Karpas-422 (cell line): ENCODE data around the gene UBXN1. TPM values are rescaled to one million over a fixed set of nuclear protein-coding genes. Genes with fewer than 3 reads are reported as not detected.

Experiments used
- DNase-seq: peaks from one replicate; pipeline ENCODE4 v3.0.0-alpha.2; 2015
- H2AFZ ChIP-seq: fragments of 200-600 bp; sonication (generic); 2 replicates; pipeline ENCODE4 v1.6.1; 2014; ENCODE audit warnings: antibody characterized with exemption, low read length, mixed read lengths
- H3K27ac ChIP-seq: fragments of 200-600 bp; sonication (generic); 2 replicates; pipeline ENCODE4 v1.5.1; 2014; ENCODE audit warnings: mild to moderate bottlenecking, low read length, moderate library complexity
- H3K27me3 ChIP-seq: fragments of 200-600 bp; sonication (generic); 2 replicates; pipeline ENCODE4 v1.6.1; 2014; ENCODE audit warnings: low read length, mixed read lengths
- H3K36me3 ChIP-seq: fragments of 200-600 bp; sonication (generic); 2 replicates; pipeline ENCODE4 v1.6.1; 2014; ENCODE audit warnings: low read length, mixed read lengths; ENCODE audit not compliant: insufficient read depth
- H3K4me1 ChIP-seq: fragments of 200-600 bp; sonication (generic); 2 replicates; pipeline ENCODE4 v1.6.1; 2014; ENCODE audit warnings: mild to moderate bottlenecking, low read length, mixed read lengths
- H3K4me2 ChIP-seq: fragments of 200-600 bp; sonication (generic); 2 replicates; pipeline ENCODE4 v1.6.1; 2014; ENCODE audit warnings: low read length, low read depth, mild to moderate bottlenecking; ENCODE audit not compliant: poor library complexity, severe bottlenecking
- H3K4me3 ChIP-seq: fragments of 200-600 bp; sonication (generic); 2 replicates; pipeline ENCODE4 v1.5.1; 2014; ENCODE audit warnings: mild to moderate bottlenecking, antibody characterized with exemption, low read length, mixed read lengths
- H3K79me2 ChIP-seq: fragments of 200-600 bp; sonication (generic); 2 replicates; pipeline ENCODE4 v1.6.1; 2014; ENCODE audit warnings: mild to moderate bottlenecking, low read length, mixed read lengths
- H3K9ac ChIP-seq: fragments of 200-600 bp; sonication (generic); 2 replicates; pipeline ENCODE4 v1.6.0; 2014; ENCODE audit warnings: low read length
- H3K9me2 ChIP-seq: fragments of 200-600 bp; sonication (generic), shearing (Covaris generic); replicated peaks from 2 replicates; pipeline ENCODE4 v1.6.0; 2014; ENCODE audit warnings: mild to moderate bottlenecking, low read length, moderate library complexity; ENCODE audit not compliant: insufficient read depth
- H3K9me3 ChIP-seq: fragments of 300-700, 200-600 bp; sonication (generic); 2 replicates; pipeline ENCODE4 v1.6.1; 2014; ENCODE audit warnings: low read length, mixed read lengths
- H4K20me1 ChIP-seq: fragments of 200-600 bp; sonication (generic); 2 replicates; pipeline ENCODE4 v1.6.1; 2014; ENCODE audit warnings: mild to moderate bottlenecking, antibody characterized with exemption, low read length, low read depth; ENCODE audit not compliant: insufficient read depth
- total RNA-seq: library from RNA; depleted of rRNA; stranded (reverse); fragments of >200 nt; shearing (Covaris generic); gene quantifications from 2 replicates; pipeline ENCODE4 v1.2.3, GENCODE V29; 2014; ENCODE audit warnings: low replicate concordance

UBXN1 gene
- total RNA-seq, 1 experiment from 2014 or later, result 160 TPM

DNA sequence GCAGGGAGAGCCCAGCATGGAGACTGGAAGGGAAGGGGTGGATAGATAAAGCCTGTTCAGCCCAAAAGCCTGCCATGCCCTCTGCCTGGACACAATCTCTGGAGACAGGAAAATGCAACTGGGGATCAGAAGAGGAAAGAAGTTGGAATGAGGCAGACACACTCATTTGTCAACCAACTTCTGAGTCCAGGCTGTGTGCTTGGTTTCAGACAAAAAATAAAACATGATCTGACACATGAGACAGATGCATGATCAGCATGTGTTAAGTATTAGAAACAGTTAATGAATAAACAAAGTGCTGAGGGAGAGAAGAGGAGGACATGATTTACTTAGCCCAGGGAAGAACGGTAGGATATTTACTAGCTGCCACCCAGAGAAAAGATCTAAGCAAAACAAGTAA lies 9.6 kb upstream of the UBXN1 start:
- H3K9ac ChIP-seq, result no peak overlapping the region
- DNase-seq, result no peak
- H3K27me3 ChIP-seq, result no peaks in the 10 kb centered on the region
- no peak overlapping the region for H3K4me3 ChIP-seq
- no peak overlapping the region for H2AFZ ChIP-seq
- H3K27ac ChIP-seq, result no peak overlapping the region
- no peaks in the 10 kb centered on the region for H3K9me3 ChIP-seq
- H3K79me2 ChIP-seq, result no peaks in the 10 kb centered on the region
- no peaks in the 10 kb centered on the region for H3K9me2 ChIP-seq
- H3K36me3 ChIP-seq, result peaks cover 18% of the 10 kb centered on the region; the same call in 1 of the 2 replicates
- H3K4me2 ChIP-seq, result no peak overlapping the region
- H4K20me1 ChIP-seq, result no peaks in the 10 kb centered on the region
- H3K4me1 ChIP-seq, result no peaks in the 10 kb centered on the region

DNA sequence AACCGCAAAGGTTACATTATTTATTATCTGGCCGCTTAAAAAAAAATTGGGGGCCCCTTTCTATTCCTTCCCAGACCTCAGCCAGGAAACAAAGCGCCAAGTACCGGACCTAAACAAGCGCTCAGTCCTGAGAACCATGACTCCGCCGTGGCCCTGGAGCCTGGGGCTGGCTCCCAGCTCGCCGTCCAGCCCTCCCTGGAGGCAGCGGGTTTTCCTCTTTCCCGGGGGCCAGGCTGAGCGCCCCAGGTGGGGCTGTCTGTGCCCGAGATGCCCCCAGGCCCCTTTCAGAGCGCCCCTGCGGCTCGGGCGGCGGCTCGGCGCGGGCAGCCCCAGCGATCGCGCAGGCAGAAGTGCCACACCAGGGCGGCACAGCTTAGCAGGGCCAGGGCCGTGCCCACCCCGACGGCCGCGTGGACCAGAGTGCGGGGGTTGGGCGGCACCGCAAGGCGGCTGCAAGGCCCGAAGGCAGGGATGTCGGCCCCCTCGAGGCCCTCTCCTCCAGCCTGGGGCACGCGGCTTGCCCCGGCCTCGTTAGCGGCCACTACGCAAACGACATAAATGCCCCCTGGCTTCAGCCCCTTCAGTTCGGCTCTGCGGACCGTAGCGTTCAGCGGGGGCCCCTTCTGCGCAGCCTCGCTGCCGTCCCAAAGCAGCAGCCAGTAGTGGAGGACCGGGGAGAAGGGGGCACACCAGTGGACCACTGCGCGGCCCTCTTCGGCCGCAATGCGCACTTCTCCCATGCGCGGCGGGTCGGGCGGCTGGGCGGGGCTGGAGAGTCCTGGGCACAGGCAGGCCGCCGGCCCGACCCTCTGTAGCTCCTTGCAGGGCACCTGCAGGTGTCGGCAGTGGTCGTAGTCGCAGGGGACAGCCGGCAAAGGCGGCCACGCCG lies 8.9 kb upstream of the UBXN1 start:
- no peak overlapping the region for H3K9ac ChIP-seq
- no peak overlapping the region for H2AFZ ChIP-seq
- H3K79me2 ChIP-seq, result no peaks in the 10 kb centered on the region
- no peak overlapping the region for H3K4me3 ChIP-seq
- no peaks in the 10 kb centered on the region for H4K20me1 ChIP-seq
- no peak for DNase-seq
- no peaks in the 10 kb centered on the region for H3K9me3 ChIP-seq
- H3K27me3 ChIP-seq, result no peaks in the 10 kb centered on the region
- H3K36me3 ChIP-seq, result peaks cover 15% of the 10 kb centered on the region; the same call in 1 of the 2 replicates
- no peak overlapping the region for H3K27ac ChIP-seq
- H3K9me2 ChIP-seq, result no peaks in the 10 kb centered on the region
- no peak overlapping the region for H3K4me2 ChIP-seq
- no peaks in the 10 kb centered on the region for H3K4me1 ChIP-seq

DNA sequence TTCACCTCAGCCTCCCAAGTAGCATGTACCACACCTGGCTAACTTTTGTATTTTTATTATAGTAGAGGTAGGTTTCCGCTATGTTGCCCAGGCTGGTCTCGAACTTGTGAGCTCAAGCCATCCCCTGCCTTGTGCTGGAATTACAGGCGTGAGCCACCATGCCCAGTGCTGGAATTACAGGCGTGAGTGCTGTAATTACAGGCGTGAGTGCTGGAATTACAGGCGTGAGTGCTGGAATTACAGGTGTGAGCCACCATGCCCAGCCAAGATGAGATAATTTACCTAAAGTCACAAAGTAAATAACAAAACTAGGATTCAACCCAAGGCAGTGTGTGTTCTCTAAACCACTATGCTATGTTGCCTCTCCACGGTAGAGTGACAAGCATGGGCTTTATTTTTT lies 3.6 kb upstream of the UBXN1 start:
- Histone ChIP-seq H3K4me2 (no peak overlapping the region), H2AFZ (no peak overlapping the region), H3K27ac (no peak overlapping the region)

DNA sequence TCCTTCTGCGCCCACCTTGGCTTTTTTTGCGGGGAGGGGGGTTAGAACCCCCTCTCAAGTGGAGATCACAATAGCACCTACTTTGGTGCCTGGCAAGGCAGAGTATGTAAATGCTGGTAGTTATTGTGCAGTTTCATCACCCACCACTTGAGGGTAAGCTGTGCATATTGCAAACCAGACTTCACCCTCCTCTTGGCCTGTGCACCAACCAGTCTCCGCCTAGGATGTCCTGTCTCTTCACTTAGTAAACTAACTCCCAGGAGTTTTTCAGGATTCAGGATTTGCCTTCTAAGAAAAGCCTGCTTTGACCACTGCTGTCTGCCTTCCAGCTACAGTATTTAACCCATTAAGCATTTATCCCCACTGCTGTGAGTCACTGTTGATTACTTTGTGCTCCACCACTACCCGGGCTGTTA lies 2.0 kb upstream of the UBXN1 start:
- no peaks in the 10 kb centered on the region; the same call in 1 of the 2 replicates for H4K20me1 ChIP-seq
- H3K4me3 ChIP-seq, result peak overlapping the region; percentile 32; the same call in 1 of the 2 replicates
- H3K27me3 ChIP-seq, result no peaks in the 10 kb centered on the region
- peaks cover 5% of the 10 kb centered on the region; the same call in 1 of the 2 replicates for H3K36me3 ChIP-seq
- H3K9me2 ChIP-seq, result no peaks in the 10 kb centered on the region
- H3K4me1 ChIP-seq, result peaks cover 31% of the 10 kb centered on the region
- peak overlapping the region; percentile 70 for H3K27ac ChIP-seq
- H3K9ac ChIP-seq, result peak overlapping the region; percentile 58
- peaks cover 30% of the 10 kb centered on the region for H3K79me2 ChIP-seq
- peak overlapping the region; percentile 54 for H3K4me2 ChIP-seq
- peak overlapping the region; percentile 78 for H2AFZ ChIP-seq
- DNase-seq, result peak; percentile 92
- H3K9me3 ChIP-seq, result no peaks in the 10 kb centered on the region

More for the DNA sequence above, 3.6 kb upstream of the UBXN1 start:
- no peak for DNase-seq
- no peaks in the 10 kb centered on the region; the same call in 1 of the 2 replicates for H4K20me1 ChIP-seq
- H3K36me3 ChIP-seq, result no peaks in the 10 kb centered on the region; the same call in 1 of the 2 replicates
- peaks cover 18% of the 10 kb centered on the region for H3K79me2 ChIP-seq
- H3K27me3 ChIP-seq, result no peaks in the 10 kb centered on the region
- H3K4me1 ChIP-seq, result peaks cover 21% of the 10 kb centered on the region
- H3K9ac ChIP-seq, result no peak overlapping the region
- no peaks in the 10 kb centered on the region for H3K9me2 ChIP-seq
- H3K9me3 ChIP-seq, result no peaks in the 10 kb centered on the region
- no peak overlapping the region for H3K4me3 ChIP-seq

DNA sequence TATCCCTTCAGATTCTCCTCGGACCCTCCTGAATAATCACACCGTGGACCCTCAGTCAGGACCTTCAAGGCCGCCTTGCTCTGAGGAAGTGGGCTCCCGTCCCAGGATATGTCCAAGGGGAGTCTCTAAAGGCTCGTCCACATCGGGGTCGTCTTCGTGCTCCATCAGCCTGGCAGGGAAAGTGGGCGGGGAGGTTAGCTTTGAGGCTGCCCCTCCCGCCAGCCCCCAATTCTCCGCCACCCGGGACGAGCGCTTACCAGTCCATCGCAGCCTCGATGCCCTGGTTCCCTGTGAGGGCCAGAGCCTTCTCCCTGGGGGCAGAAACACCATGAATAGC lies 472 bp downstream of the UBXN1 start:
- Histone ChIP-seq H2AFZ (no peak overlapping the region), H3K4me1 (peaks cover 31% of the 10 kb centered on the region), H3K9ac (peak overlapping the region; percentile 97), H3K9me2 (no peaks in the 10 kb centered on the region), H3K4me3 (peak overlapping the region; percentile 98), H4K20me1 (no peaks in the 10 kb centered on the region; the same call in 1 of the 2 replicates), H3K9me3 (no peaks in the 10 kb centered on the region), H3K4me2 (peak overlapping the region; percentile 100), H3K27ac (peak overlapping the region; percentile 73), H3K79me2 (peaks cover 40% of the 10 kb centered on the region), H3K36me3 (peaks cover 9% of the 10 kb centered on the region; the same call in 1 of the 2 replicates), H3K27me3 (no peaks in the 10 kb centered on the region)
- DNase-seq, result peak; percentile 54

DNA sequence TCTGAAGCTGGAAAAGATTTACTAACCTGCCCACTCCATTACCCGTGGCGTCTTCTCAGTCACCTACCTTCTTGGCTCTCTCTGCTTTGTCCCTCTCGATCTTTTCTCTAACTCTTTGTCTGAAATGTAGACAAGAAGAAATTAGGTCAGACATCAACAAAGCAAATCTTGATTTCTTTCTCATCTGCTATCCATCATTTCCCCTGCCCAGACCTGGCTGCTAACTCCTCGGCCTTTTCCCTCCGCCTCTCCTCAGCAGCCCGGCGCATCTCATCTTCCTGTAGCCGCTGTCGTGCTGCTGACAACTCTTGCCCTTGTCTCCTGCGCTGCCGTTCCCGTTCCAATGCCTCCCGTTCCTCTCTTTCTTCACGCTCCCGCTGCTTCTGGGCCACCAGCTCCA lies 1.2 kb downstream of the UBXN1 start:
- DNase-seq, result peak; percentile 38
- Histone ChIP-seq H3K36me3 (peaks cover 9% of the 10 kb centered on the region; the same call in 1 of the 2 replicates), H3K4me2 (peak overlapping the region; percentile 100), H3K4me3 (peak overlapping the region; percentile 98), H2AFZ (no peak overlapping the region), H3K27ac (no peak overlapping the region), H3K9me3 (no peaks in the 10 kb centered on the region), H3K9me2 (no peaks in the 10 kb centered on the region), H3K27me3 (no peaks in the 10 kb centered on the region), H3K4me1 (peaks cover 38% of the 10 kb centered on the region), H3K9ac (peak overlapping the region; percentile 97), H4K20me1 (no peaks in the 10 kb centered on the region; the same call in 1 of the 2 replicates), H3K79me2 (peaks cover 47% of the 10 kb centered on the region)

DNA sequence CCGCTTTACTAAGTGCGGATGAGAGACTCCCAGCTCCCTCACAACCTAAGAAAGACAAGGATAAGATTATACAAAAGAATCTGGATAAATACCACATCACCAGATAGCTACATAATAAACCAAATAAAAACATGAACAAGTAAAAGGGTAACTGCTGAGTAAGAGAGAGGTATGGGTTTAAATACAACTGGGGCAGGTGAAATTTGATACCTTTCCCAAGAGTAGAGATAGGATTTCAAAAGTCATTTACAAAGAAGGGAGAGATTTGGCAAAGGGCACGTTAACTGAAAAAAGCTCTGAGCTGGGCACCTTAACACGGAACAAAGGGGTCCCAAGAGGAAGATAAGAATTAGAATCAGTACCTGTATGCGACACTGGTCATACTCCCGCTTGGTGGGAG lies 1.7 kb downstream of the UBXN1 start:
- peaks cover 42% of the 10 kb centered on the region for H3K4me1 ChIP-seq
- H3K9ac ChIP-seq, result peak overlapping the region; percentile 97
- H3K4me2 ChIP-seq, result peak overlapping the region; percentile 100
- peak; percentile 34 for DNase-seq
- no peaks in the 10 kb centered on the region for H3K9me2 ChIP-seq
- peak overlapping the region; percentile 98; the same call in 1 of the 2 replicates for H3K4me3 ChIP-seq
- no peak overlapping the region for H3K27ac ChIP-seq
- no peaks in the 10 kb centered on the region for H3K27me3 ChIP-seq
- peaks cover 51% of the 10 kb centered on the region for H3K79me2 ChIP-seq
- no peak overlapping the region for H2AFZ ChIP-seq
- H3K9me3 ChIP-seq, result no peaks in the 10 kb centered on the region
- peaks cover 9% of the 10 kb centered on the region; the same call in 1 of the 2 replicates for H3K36me3 ChIP-seq
- H4K20me1 ChIP-seq, result no peaks in the 10 kb centered on the region; the same call in 1 of the 2 replicates

DNA sequence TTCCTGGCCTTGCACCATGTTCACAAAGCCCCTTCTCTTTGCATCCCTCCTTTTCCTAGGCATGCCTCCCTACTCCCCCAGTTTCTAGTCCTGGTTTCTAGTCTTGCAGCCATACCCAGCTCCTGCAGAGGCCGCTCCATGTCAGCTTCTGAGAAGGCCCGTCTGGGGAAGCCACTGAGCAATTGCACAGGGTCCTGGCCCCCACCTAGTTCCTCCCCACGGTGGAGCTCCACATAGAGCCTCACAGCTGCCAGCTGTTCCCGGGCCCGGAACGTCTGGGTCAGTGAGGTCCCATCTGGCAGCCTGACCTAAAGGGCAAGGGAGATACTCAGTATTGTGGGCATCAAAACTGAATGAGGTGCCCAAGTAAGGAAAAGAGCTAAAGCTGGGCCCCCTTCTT lies 2.2 kb downstream of the UBXN1 start:
- peak overlapping the region; percentile 97; the same call in 1 of the 2 replicates for H3K9ac ChIP-seq
- H3K4me1 ChIP-seq, result peaks cover 42% of the 10 kb centered on the region
- H3K9me3 ChIP-seq, result no peaks in the 10 kb centered on the region
- H3K79me2 ChIP-seq, result peaks cover 55% of the 10 kb centered on the region
- H3K27me3 ChIP-seq, result no peaks in the 10 kb centered on the region
- DNase-seq, result peak; percentile 33
- peak overlapping the region; percentile 100 for H3K4me2 ChIP-seq
- H3K4me3 ChIP-seq, result no peak overlapping the region; the same call in 1 of the 2 replicates
- H4K20me1 ChIP-seq, result no peaks in the 10 kb centered on the region; the same call in 1 of the 2 replicates
- no peak overlapping the region for H3K27ac ChIP-seq
- peaks cover 9% of the 10 kb centered on the region; the same call in 1 of the 2 replicates for H3K36me3 ChIP-seq
- H2AFZ ChIP-seq, result no peak overlapping the region
- no peaks in the 10 kb centered on the region for H3K9me2 ChIP-seq
